ENCODE data around the gene PADI2. TPM values are rescaled to one million over a fixed set of nuclear protein-coding genes. Genes with fewer than 3 reads are reported as not detected.

PADI2 gene
- total RNA-seq, 2 donors from 2014 or later = 0.27 to 2.3 TPM

GRCh38 chr1:17108360-17108759 is 10.9 kb downstream of the PADI2 start:
- H3K4me1 ChIP-seq (ENCODE audit: control insufficient read depth in 1 of 2, low read depth in 2 of 2) = no peaks in the 10 kb centered on the region
- H3K27me3 ChIP-seq (replicated peaks; ENCODE audit: insufficient read depth) = no peaks in the 10 kb centered on the region
- no peak for DNase-seq (ENCODE audit: low spot score)
- TF ChIP-seq CTCF (IDR thresholded peaks at IDR 0.05) = no peak
- no peak for ATAC-seq (ENCODE audit: insufficient number of reproducible peaks, low FRiP score, low read depth)
- no peaks in the 10 kb centered on the region for H3K36me3 ChIP-seq
- H3K27ac ChIP-seq = no peak overlapping the region
- no peak overlapping the region for H3K4me3 ChIP-seq
- H3K9me3 ChIP-seq = no peaks in the 10 kb centered on the region

- no peaks in the 10 kb centered on the region for H3K27me3 ChIP-seq (replicated peaks; ENCODE audit: insufficient read depth)
- H3K27ac ChIP-seq = no peak overlapping the region
- no peaks in the 10 kb centered on the region for H3K9me3 ChIP-seq
- ATAC-seq (ENCODE audit: insufficient number of reproducible peaks, low FRiP score, low read depth) (no peak), DNase-seq (ENCODE audit: low spot score) (no peak)
- no peaks in the 10 kb centered on the region for H3K4me1 ChIP-seq (ENCODE audit: control insufficient read depth in 1 of 2, low read depth in 2 of 2)
- no peak for TF ChIP-seq CTCF (IDR thresholded peaks at IDR 0.05)
- no peak overlapping the region for H3K4me3 ChIP-seq
- no peaks in the 10 kb centered on the region for H3K36me3 ChIP-seq
Measured at GRCh38 chr1:17104782-17105181, 14.5 kb downstream of the PADI2 start.

- H3K4me3 ChIP-seq = no peak overlapping the region
- DNase-seq (ENCODE audit: low spot score) (no peak), ATAC-seq (ENCODE audit: insufficient number of reproducible peaks, low FRiP score, low read depth) (no peak)
- H3K27ac ChIP-seq = no peak overlapping the region
- H3K36me3 ChIP-seq = no peaks in the 10 kb centered on the region
- H3K27me3 ChIP-seq (replicated peaks; ENCODE audit: insufficient read depth) = no peaks in the 10 kb centered on the region
- H3K9me3 ChIP-seq = no peaks in the 10 kb centered on the region
- no peaks in the 10 kb centered on the region for H3K4me1 ChIP-seq (ENCODE audit: control insufficient read depth in 1 of 2, low read depth in 2 of 2)
- TF ChIP-seq CTCF (IDR thresholded peaks at IDR 0.05) = no peak
Measured at GRCh38 chr1:17102232-17102631, 17.0 kb downstream of the PADI2 start.

- TF ChIP-seq CTCF (IDR thresholded peaks at IDR 0.05) = no peak
- no peaks in the 10 kb centered on the region for H3K27me3 ChIP-seq (replicated peaks; ENCODE audit: insufficient read depth)
- DNase-seq (ENCODE audit: low spot score) (no peak), ATAC-seq (ENCODE audit: insufficient number of reproducible peaks, low FRiP score, low read depth) (no peak)
- H3K27ac ChIP-seq = no peak overlapping the region
- H3K9me3 ChIP-seq = no peaks in the 10 kb centered on the region
- H3K4me1 ChIP-seq (ENCODE audit: control insufficient read depth in 1 of 2, low read depth in 2 of 2) = no peaks in the 10 kb centered on the region
- no peaks in the 10 kb centered on the region for H3K36me3 ChIP-seq
- H3K4me3 ChIP-seq = no peak overlapping the region
Measured at GRCh38 chr1:17101261-17101660, 18.0 kb downstream of the PADI2 start.

GRCh38 chr1:17099616-17100340 is 19.5 kb downstream of the PADI2 start:
- TF ChIP-seq CTCF (IDR thresholded peaks at IDR 0.05) = no peak
- H3K27ac ChIP-seq = no peak overlapping the region
- no peaks in the 10 kb centered on the region for H3K9me3 ChIP-seq
- ATAC-seq (ENCODE audit: insufficient number of reproducible peaks, low FRiP score, low read depth) (no peak), DNase-seq (ENCODE audit: low spot score) (no peak)
- no peaks in the 10 kb centered on the region for H3K27me3 ChIP-seq (replicated peaks; ENCODE audit: insufficient read depth)
- no peaks in the 10 kb centered on the region for H3K4me1 ChIP-seq (ENCODE audit: control insufficient read depth in 1 of 2, low read depth in 2 of 2)
- H3K36me3 ChIP-seq = no peaks in the 10 kb centered on the region
- no peak overlapping the region for H3K4me3 ChIP-seq
